ENCODE data around the gene USP10. TPM values are rescaled to one million over a fixed set of nuclear protein-coding genes. Genes with fewer than 3 reads are reported as not detected.

USP10 gene
- total RNA-seq, 1 donor from 2014 or later, result 62.7 TPM

- Histone ChIP-seq H3K4me3 (no peak overlapping the region), H3K36me3 (peaks cover 97% of the 10 kb centered on the region), H3K27ac (no peak overlapping the region), H3K27me3 (ENCODE audit: low read depth) (no peaks in the 10 kb centered on the region), H3K9me3 (no peaks in the 10 kb centered on the region), H3K4me1 (no peaks in the 10 kb centered on the region)
- ATAC-seq, result no peak
- intact Hi-C loops (cut with DNase I), result no loop called here
- no peak for TF ChIP-seq CTCF (IDR thresholded peaks at IDR 0.05)
- no peak for DNase-seq
These were observed 43.2 kb upstream of the USP10 start for GRCh38 chr16:84656649-84657048.

- no peaks in the 10 kb centered on the region for H3K9me3 ChIP-seq
- no peak for DNase-seq
- no peak for TF ChIP-seq CTCF (IDR thresholded peaks at IDR 0.05)
- no peak overlapping the region for H3K27ac ChIP-seq
- intact Hi-C loops (cut with DNase I), result no loop called here
- no peak overlapping the region for H3K4me3 ChIP-seq
- H3K36me3 ChIP-seq, result peaks cover 97% of the 10 kb centered on the region
- no peak for ATAC-seq
- H3K4me1 ChIP-seq, result no peaks in the 10 kb centered on the region
- H3K27me3 ChIP-seq (ENCODE audit: low read depth), result no peaks in the 10 kb centered on the region
These were observed 42.5 kb upstream of the USP10 start for GRCh38 chr16:84657229-84657837.

DNA sequence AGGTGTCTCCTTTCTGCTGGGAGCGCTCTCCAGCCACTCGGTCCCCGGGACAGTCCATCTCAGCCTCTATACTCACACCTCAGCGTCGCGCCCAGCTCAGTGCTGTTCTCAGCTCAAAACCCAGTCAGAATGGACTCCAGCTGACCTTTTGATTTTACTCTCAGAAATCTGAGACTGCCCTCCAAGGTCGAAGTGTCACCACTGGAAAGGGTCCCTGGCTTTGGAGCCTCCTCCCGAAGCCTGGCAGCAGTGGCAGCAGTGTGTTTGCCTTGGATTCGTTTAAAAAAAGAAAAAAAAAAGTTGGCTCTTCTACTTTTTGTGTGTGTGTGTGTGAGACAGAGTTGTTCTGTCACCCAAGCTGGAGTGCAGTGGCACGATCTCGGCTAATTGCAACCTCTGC lies 41.1 kb upstream of the USP10 start:
- intact Hi-C loops (cut with DNase I), result no loop called here
- H3K36me3 ChIP-seq, result peaks cover 97% of the 10 kb centered on the region

GRCh38 chr16:84659656-84660300 lies 40.0 kb upstream of the USP10 start:
- Histone ChIP-seq H3K27me3 (ENCODE audit: low read depth) (no peaks in the 10 kb centered on the region), H3K4me3 (no peak overlapping the region), H3K4me1 (no peaks in the 10 kb centered on the region), H3K36me3 (peaks cover 97% of the 10 kb centered on the region), H3K27ac (no peak overlapping the region), H3K9me3 (no peaks in the 10 kb centered on the region)
- ATAC-seq (no peak), DNase-seq (no peak)
- intact Hi-C loops (cut with DNase I), result no loop called here
- TF ChIP-seq CTCF (IDR thresholded peaks at IDR 0.05), result no peak

More for the DNA sequence above, 41.1 kb upstream of the USP10 start:
- H3K4me3 ChIP-seq, result no peak overlapping the region
- TF ChIP-seq CTCF (IDR thresholded peaks at IDR 0.05), result no peak
- no peak for DNase-seq
- no peak for ATAC-seq
- H3K4me1 ChIP-seq, result no peaks in the 10 kb centered on the region
- H3K27ac ChIP-seq, result no peak overlapping the region
- no peaks in the 10 kb centered on the region for H3K27me3 ChIP-seq (ENCODE audit: low read depth)
- no peaks in the 10 kb centered on the region for H3K9me3 ChIP-seq

DNA sequence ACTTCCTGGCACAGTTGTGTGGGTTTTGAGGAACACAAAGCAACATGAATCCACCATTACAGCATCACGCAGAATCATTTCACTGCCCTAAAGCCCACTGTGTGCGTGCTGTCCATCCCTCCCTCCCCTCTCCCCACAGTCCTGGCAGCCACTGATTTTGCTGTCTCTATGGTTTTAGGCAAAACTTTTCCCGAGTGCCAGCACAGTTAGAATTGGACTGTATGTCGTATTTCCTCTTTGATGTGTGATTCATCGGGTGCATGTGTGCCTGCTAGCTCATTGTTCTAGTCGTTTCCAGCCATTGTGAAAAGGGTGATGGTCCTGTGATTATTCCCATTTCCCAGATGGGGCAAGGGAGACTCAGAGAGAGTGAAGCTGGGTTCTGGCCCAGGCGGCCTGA lies 38.8 kb upstream of the USP10 start:
- Histone ChIP-seq H3K27ac (no peak overlapping the region), H3K4me1 (no peaks in the 10 kb centered on the region), H3K9me3 (no peaks in the 10 kb centered on the region), H3K4me3 (no peak overlapping the region), H3K27me3 (ENCODE audit: low read depth) (no peaks in the 10 kb centered on the region), H3K36me3 (peaks cover 96% of the 10 kb centered on the region)
- no peak for TF ChIP-seq CTCF (IDR thresholded peaks at IDR 0.05)
- DNase-seq, result no peak
- no peak for ATAC-seq
- intact Hi-C loops (cut with DNase I), result no loop called here
